GM18867 (cell line): ENCODE results near the gene CAMKMT.
"Not testable (repeated sequence)": the region's sequence is repeated elsewhere in the genome, so short reads cannot be mapped to it uniquely, and the experiment has no call there.

ENCODE experiments used
- ATAC-seq: cut with Tn5 transposase; IDR thresholded peaks from one replicate; pipeline ENCODE4 v1.9.1; 2021; ENCODE audit warnings: mild to moderate bottlenecking, moderate library complexity; ENCODE audit not compliant: unreplicated experiment

The CAMKMT gene

GRCh38 chr2:44358503-44358902 is 3.2 kb upstream of the CAMKMT start:
- ATAC-seq, result no peak

DNA sequence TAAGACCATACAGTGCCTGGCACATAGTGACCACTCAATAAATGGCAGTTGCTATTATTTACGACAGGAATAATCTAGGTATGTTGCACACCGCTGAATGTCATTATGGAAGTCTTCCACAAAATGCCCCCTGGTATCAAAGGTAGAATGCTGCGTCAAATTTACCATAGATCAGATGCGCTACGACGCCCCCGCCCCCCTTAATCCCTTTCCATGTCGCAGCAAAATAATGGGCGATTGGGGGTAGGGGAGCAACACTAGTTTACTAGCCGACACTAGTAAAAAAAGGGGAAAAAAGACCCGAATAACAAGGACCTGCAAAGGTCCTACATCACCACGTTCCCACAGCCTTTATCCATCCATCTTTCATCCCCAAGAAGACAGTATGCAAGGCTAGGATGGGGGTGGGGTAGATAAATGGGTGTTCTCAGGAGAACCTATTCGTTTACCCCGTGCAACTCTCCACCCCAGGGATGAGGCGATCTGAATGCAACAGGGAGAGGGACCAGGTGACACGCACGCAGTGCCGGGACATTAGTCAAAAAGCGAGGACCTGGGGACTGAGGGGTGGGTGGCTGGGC is 908 bp upstream of the CAMKMT start:
- ATAC-seq, result peak; percentile 9

DNA sequence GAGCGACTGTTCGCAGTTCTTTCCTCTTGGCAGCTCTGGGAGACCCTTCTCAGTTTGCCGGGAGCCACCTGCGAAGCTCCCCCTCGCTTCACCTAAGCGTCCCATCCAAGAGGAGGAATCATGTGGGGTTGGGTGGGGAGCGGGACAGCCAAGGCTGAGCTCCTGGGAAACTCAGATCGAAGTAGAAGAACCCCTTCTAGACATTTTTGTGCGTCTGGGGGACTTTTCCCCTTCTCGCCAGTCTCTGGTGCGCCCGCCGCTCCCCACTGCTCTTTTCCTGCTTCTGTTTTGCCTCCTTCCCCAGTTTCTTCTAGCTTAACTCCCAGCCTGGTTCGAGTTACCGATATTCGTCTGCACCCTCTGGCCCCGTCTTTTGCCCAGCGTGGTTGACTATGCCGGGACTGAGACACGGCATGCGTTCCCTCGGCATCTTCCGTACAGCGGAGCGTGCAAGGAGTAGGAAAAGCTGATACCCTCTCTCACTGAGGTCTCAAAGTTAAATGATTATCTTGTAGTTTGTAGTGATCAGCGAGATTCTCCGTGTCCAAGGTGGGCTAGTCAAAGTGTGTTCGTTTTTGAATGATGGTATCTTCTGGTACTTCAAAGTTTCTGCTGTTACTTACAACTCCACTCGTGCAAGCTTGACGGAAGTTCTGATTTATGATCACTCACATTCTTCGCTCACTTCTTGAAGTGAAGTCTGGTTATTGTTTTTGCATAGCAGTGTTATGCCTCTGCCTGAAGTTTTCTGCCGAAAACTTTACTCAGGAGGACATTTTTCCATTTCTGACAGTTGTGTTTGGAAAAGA is 664 bp downstream of the CAMKMT start:
- ATAC-seq, result peak; percentile 20

DNA sequence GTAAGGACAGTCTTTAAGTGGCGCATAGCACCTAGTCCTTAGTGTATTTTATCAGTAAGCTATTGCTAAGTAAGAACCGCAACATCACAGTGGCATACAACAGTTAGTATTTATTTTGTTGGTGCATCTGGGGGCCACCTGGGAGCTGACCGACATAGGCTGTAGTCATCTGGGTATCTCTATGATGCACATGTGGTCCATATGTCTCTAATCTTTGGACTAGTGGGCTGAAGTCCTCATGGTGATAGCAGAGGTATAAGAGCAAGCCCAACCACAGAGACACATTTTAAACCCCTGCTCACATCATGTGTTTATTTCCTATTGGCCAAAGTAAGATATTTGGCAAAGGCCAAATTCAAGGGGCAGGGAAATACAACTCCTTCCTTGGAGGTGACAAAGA is 2.9 kb downstream of the CAMKMT start:
- ATAC-seq, result no peak

GRCh38 chr2:44367591-44367990 is 5.8 kb downstream of the CAMKMT start:
- ATAC-seq, result no peak

- no peak for ATAC-seq
Measured at GRCh38 chr2:44369392-44369791, 7.6 kb downstream of the CAMKMT start.

- no peak for ATAC-seq
Measured at GRCh38 chr2:44371445-44371844, 9.7 kb downstream of the CAMKMT start.

DNA sequence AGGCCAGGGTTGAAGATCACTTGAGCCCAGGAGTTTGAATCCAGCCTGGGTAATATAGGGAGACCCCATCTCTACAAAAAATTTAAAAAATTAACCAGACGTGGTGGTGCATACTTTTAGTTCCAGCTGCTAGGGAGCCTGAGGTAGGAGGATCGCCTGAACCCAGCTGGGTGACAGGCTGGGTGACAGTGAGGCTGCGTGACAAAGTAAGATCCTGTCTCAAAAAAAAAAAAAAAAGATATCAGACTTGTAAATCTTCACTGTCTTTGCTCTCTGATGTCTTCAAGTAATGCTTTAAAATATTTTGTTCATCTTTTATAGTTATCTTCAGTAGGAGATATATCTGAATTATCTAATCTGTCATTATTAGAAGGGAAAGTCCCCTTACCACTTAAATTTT is 10.5 kb downstream of the CAMKMT start:
- ATAC-seq, result no peak

GRCh38 chr2:44377486-44377885 is 15.7 kb downstream of the CAMKMT start:
- no peak for ATAC-seq

DNA sequence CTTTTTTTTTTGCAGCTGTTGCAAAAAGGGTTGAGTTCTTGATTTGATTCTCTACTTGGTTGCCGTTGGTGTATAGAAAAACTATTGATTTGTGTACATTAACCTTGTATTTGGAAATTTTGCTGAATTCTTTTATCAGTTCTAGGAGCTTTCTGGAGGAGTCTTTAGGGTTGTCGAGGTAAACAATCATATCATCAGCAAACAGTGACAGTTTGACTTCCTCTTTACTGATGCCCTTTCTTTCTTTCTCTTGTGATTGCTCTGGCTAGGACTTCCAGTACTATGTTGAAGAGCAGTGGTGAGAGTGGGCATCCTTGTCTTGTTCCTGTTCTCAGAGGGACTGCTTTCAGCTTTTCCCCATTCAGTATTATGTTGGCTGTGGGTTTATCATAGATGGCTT is 23.5 kb downstream of the CAMKMT start:
- ATAC-seq, result not testable (repeated sequence)

- no peak for ATAC-seq
Measured at GRCh38 chr2:44388877-44389276, 27.1 kb downstream of the CAMKMT start.

DNA sequence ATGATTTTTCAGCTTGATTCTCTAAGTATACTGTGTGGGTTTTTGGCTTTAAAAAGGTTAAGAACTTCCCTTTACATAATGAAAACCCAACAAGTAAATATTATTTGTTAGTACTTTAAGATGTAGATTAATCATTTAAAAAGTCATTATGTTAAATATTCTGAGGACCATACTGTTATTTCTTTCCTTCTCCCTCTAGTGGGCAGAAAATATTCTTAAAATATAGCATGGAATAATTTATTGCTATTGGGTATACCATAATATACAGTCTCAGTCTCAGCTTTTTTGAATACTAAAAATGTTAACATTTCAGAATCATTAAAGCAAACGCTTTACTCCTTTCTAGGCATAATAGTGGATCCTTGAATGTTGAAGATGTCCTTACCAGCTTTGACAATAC is 28.1 kb downstream of the CAMKMT start:
- ATAC-seq, result no peak

DNA sequence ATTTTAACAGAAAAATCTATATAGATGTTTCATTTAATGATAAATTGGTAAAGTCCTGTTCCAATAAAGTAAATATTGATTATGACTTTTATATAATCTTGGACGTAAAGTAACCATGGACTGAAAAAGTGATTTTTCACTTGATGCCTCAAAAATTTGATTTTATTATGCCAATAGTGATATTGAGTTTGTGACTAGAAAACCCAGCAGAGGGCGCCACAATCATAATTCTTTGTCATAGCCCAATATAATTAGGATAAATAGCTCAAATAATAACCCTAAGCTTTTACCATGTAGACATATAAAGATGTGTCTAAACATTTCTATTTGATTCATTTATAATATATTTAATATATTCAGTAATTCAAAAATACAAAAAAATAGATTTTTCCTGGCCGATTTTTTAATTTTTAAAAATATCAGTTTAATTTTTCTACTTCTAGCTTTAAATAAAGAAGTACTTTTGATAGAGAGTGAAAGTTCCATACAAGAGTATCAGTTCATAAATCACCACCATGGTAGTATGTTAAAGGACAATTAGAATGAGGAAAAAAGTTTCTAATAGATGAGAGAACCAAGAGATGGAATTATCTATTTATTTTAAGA is 30.7 kb downstream of the CAMKMT start:
- ATAC-seq, result no peak

DNA sequence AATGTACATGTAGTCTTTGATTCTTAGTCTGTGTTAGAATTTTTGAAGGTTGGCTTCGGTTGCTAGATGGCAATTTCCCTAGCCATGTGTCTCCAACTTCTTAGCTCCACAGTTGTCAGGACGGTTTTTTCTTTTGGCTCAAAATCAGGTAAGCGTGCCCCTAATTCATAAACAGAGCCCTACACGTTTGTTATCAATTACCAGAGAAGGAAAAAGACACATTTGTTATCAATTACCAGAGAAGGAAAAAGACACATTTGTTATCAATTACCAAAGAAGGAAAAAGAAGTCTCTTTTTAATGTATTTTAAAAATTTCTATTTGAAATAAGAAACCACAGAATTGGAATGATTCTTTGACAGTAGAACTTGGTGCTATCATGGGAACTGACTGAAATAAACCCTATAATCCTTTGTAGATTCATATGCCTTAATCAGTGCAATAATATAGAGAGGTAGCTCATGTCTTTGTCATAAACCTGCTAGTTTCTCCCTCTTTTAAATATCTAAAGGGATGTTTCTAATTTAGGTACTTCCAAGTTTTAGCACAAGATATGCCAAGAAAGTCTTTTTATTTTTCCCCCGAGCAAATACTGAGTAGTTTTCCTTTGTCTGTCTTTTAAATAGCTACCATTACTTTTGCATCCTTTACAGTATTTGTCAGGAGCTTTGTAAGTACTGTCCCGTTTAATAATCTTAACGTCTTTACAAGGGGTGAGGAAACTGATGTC is 35.9 kb downstream of the CAMKMT start:
- no peak for ATAC-seq

GRCh38 chr2:44398243-44398897 is 36.6 kb downstream of the CAMKMT start:
- no peak for ATAC-seq

- no peak for ATAC-seq
Measured at GRCh38 chr2:44420725-44421124, 59.0 kb downstream of the CAMKMT start.

- no peak for ATAC-seq
Measured at GRCh38 chr2:44424211-44424610, 62.5 kb downstream of the CAMKMT start.

GRCh38 chr2:44429034-44429433 is 67.3 kb downstream of the CAMKMT start:
- no peak for ATAC-seq

DNA sequence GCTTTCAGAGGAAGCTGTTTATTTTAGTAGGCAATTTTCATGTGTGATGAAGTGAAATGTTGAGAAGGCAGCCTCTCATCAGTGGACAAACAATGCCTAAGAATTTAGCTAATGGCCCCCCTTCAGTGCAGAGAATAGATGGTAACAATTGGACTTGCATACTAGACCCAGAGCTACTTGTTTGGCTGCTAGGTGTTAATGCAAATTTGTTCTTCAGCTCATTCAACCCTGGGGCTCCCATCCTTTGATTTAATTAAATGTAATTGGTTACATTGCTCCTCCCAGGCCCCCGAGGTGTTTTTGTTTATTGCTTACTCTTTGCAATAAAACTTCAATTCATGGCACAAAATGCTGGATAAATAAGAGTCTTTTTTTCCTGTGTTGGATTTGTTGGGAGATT is 68.6 kb downstream of the CAMKMT start:
- ATAC-seq, result no peak

DNA sequence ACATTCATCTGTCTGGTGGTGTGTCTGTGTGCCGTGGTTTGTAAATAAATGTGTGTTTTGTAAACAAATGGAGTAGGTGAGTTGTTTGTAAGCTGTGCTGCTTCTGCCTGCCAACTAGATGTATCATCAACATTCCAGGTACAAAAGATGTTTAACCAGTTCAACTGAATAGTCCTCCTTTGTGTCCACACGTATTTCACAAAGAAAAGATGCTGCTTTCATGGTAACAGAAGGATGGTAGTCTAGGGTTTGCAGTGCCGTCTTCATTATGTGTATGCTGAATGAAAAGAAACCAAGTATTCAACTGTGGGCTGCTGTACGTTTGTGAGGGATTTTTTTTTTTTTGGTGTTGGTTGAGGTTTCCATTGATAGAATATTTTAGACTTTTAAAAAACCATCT is 72.1 kb downstream of the CAMKMT start:
- no peak for ATAC-seq

DNA sequence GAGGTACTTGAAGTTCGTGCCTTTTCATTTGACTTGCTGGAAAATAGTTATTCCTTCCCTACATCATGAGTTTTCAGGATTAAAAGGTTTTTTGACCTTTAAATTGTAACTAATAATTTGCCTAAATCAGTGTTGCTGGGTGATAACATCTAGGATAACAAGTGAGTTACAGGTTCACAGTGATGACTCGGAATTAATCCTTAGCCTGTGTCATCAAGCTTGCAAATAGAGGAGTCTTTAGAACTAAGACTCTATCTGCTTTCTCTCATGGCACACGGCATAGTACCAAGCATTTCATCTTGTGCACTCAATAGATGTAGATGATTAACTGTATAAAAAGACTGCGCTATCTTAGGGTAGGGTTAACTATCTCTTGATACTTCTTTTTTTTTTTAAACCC is 79.5 kb downstream of the CAMKMT start:
- no peak for ATAC-seq
